Keratinocyte (primary cell): Measurements from ENCODE around the gene JAKMIP3. TPM values are rescaled to one million over a fixed set of nuclear protein-coding genes. Genes with fewer than 3 reads are reported as not detected.
"Not testable (repeated sequence)": the region's sequence is repeated elsewhere in the genome, so short reads cannot be mapped to it uniquely, and the experiment has no call there.

Experiments used
- DNase-seq: peaks from one replicate; pipeline ENCODE4 v3.0.0-alpha.2; 2011; ENCODE audit warnings: low read depth, missing footprints, low spot score
- FAIRE-seq: peaks from 2 replicates; lab custom pipeline; 2011; peaks lifted over from hg19 to GRCh38; lab: Jason Lieb, UNC
- H2AFZ ChIP-seq: 2 replicates; pipeline ENCODE4 v1.6.0; 2012; ENCODE audit warnings: low read length, control low read depth, inconsistent platforms; ENCODE audit not compliant: control insufficient read depth
- H3K27ac ChIP-seq: 2 replicates; pipeline ENCODE4 v1.5.1; 2011; ENCODE audit warnings: low read length; ENCODE audit not compliant: control insufficient read depth, insufficient read depth
- H3K27me3 ChIP-seq: 3 replicates; pipeline ENCODE4 v1.6.0; 2011; ENCODE audit warnings: low read length; ENCODE audit not compliant: control insufficient read depth, insufficient read depth; ENCODE audit errors: extremely low read depth
- H3K36me3 ChIP-seq, 2 experiments: 2 replicates in 1 of 2; 3 replicates in 1 of 2; pipeline ENCODE4 v1.5.1; 2011; ENCODE audit warnings: low read length in 2 of 2, mild to moderate bottlenecking in 1 of 2; ENCODE audit not compliant: control insufficient read depth in 2 of 2, insufficient read depth in 2 of 2; ENCODE audit errors: extremely low read depth in 1 of 2
- H3K4me1 ChIP-seq: 3 replicates; pipeline ENCODE4 v1.5.1; 2011; ENCODE audit warnings: low read length; ENCODE audit not compliant: control insufficient read depth, insufficient read depth; ENCODE audit errors: extremely low read depth
- H3K4me2 ChIP-seq: 3 replicates; pipeline ENCODE4 v1.6.0; 2011; ENCODE audit warnings: low read depth, low read length; ENCODE audit not compliant: control insufficient read depth, insufficient read depth; ENCODE audit errors: extremely low read depth
- H3K4me3 ChIP-seq, 3 experiments: fragments of 200-600 bp in 1 of 3; sonication (generic) in 1 of 3; 2 replicates in 2 of 3; 3 replicates in 1 of 3; pipeline ENCODE4 v1.5.1; 2011 to 2016; ENCODE audit warnings: low read length in 3 of 3, mild to moderate bottlenecking in 3 of 3, control low read depth in 2 of 3, inconsistent platforms in 1 of 3, low read depth in 1 of 3, mixed read lengths in 1 of 3, mixed run types in 1 of 3, moderate library complexity in 1 of 3; ENCODE audit not compliant: control insufficient read depth in 2 of 3, insufficient read depth in 2 of 3; ENCODE audit errors: extremely low read depth in 1 of 3
- H3K79me2 ChIP-seq: 2 replicates; pipeline ENCODE4 v1.6.0; 2012; ENCODE audit warnings: low read length; ENCODE audit not compliant: control insufficient read depth, insufficient read depth
- H3K9ac ChIP-seq: 3 replicates; pipeline ENCODE4 v1.6.0; 2011; ENCODE audit warnings: low read length; ENCODE audit not compliant: control insufficient read depth, insufficient read depth; ENCODE audit errors: extremely low read depth
- H3K9me1 ChIP-seq: 3 replicates; pipeline ENCODE4 v1.6.0; 2011; ENCODE audit warnings: low read length; ENCODE audit not compliant: control insufficient read depth, insufficient read depth; ENCODE audit errors: extremely low read depth
- H3K9me3 ChIP-seq: 2 replicates; pipeline ENCODE4 v1.5.1; 2012; ENCODE audit warnings: low read depth, low read length; ENCODE audit not compliant: control insufficient read depth
- H4K20me1 ChIP-seq: 3 replicates; pipeline ENCODE4 v1.6.0; 2011; ENCODE audit warnings: low read length; ENCODE audit not compliant: control insufficient read depth, insufficient read depth; ENCODE audit errors: extremely low read depth
- CTCF ChIP-seq, 3 experiments: IDR thresholded peaks in 1 of 3; conservative IDR thresholded peaks in 1 of 3; optimal IDR thresholded peaks in 1 of 3; 2 replicates in 2 of 3; 3 replicates in 1 of 3; pipeline versions ENCODE3 to v1.5.1; 2011; ENCODE audit warnings: low read length in 3 of 3, mild to moderate bottlenecking in 3 of 3, moderate library complexity in 2 of 3, control low read depth in 1 of 3, inconsistent platforms in 1 of 3; ENCODE audit not compliant: insufficient read depth in 2 of 3; ENCODE audit errors: extremely low read depth in 1 of 3
- EZH2 ChIP-seq: IDR thresholded peaks from one replicate; pipeline ENCODE4 v1.6.1; 2012; ENCODE audit warnings: inconsistent platforms, mild to moderate bottlenecking, low read length, moderate library complexity
- dilution Hi-C: fragments of 300-500 bp; cut with MboI; formaldehyde crosslinking; loops from one replicate; pipeline ENCODE4 v1.7.0; 2020; ENCODE audit warnings: low sequenced_read_pairs; ENCODE audit not compliant: extremely low pct_ligation_motif_present
- polyA plus RNA-seq, 5 experiments: library from polyadenylated mRNA; depleted of rRNA in 3 of 5; stranded (reverse) in 3 of 5; stranded (forward) in 1 of 5; unstranded in 1 of 5; fragments of >200 nt; gene quantifications; 1 replicate in 1 of 5; 2 replicates in 3 of 5; 3 replicates in 1 of 5; pipeline versions ENCODE4 v1.2.1 to v1.2.3, GENCODE V29; 2011 to 2012; ENCODE audit warnings: missing spikeins in 2 of 5, low read depth in 1 of 5, low replicate concordance in 1 of 5

Gene JAKMIP3
- polyA plus RNA-seq, 1 donor (not counting 4 experiments of a cell fraction or from before 2014, with no cell fraction given), result 0.05 TPM

- Histone ChIP-seq H3K9me3 (no peaks in the 10 kb centered on the region), H3K36me3 (no peaks in the 10 kb centered on the region), H3K9me1 (no peaks in the 10 kb centered on the region), H3K9ac (no peak overlapping the region), H3K4me1 (no peaks in the 10 kb centered on the region), H3K79me2 (no peaks in the 10 kb centered on the region), H3K27me3 (no peaks in the 10 kb centered on the region), H3K27ac (no peak overlapping the region), H4K20me1 (no peaks in the 10 kb centered on the region), H3K4me3 (no peak overlapping the region), H2AFZ (no peak overlapping the region), H3K4me2 (no peak overlapping the region)
- DNase-seq (no peak), FAIRE-seq (no peak)
- TF ChIP-seq EZH2 (no peak), CTCF (optimal IDR thresholded peaks at IDR 0.05 in 1 of 3, IDR thresholded peaks at IDR 0.05 in 1 of 3, conservative IDR thresholded peaks at IDR 0.05 in 1 of 3; ENCODE audit: extremely low read depth in 1 of 3, insufficient read depth in 2 of 3, low read length in 3 of 3) (no peak)
- dilution Hi-C loops, result no loop called here
These were observed 13.1 kb downstream of the JAKMIP3 start for GRCh38 chr10:132078746-132079345.

GRCh38 chr10:132084384-132084783 lies 18.6 kb downstream of the JAKMIP3 start:
- H3K4me2 ChIP-seq, H3K79me2 ChIP-seq, H3K9me3 ChIP-seq, dilution Hi-C loops, FAIRE-seq, H2AFZ ChIP-seq, H3K36me3 ChIP-seq, H4K20me1 ChIP-seq, H3K27ac ChIP-seq, H3K27me3 ChIP-seq, H3K9ac ChIP-seq, H3K4me1 ChIP-seq, H3K4me3 ChIP-seq, H3K9me1 ChIP-seq, DNase-seq: not testable (repeated sequence)

- H3K9me3 ChIP-seq, H3K9ac ChIP-seq, FAIRE-seq, H3K27ac ChIP-seq, H3K4me1 ChIP-seq, H3K79me2 ChIP-seq, H3K36me3 ChIP-seq, H3K4me3 ChIP-seq, DNase-seq, H3K27me3 ChIP-seq, H2AFZ ChIP-seq, H3K9me1 ChIP-seq, dilution Hi-C loops, H3K4me2 ChIP-seq, H4K20me1 ChIP-seq: not testable (repeated sequence)
These were observed 27.5 kb downstream of the JAKMIP3 start for GRCh38 chr10:132093236-132093635.
